NB4 (cell line): Measurements from ENCODE around the gene ATP10B.

ENCODE experiments used
- MYC ChIP-seq: IDR thresholded peaks from 2 replicates; pipeline ENCODE4 v1.6.1; 2011; ENCODE audit warnings: low read depth, low read length
- POLR2A ChIP-seq: IDR thresholded peaks from 2 replicates; pipeline ENCODE4 v1.6.1; 2011; ENCODE audit warnings: mild to moderate bottlenecking; ENCODE audit not compliant: insufficient read length; ENCODE audit errors: extremely low read depth
- TF ChIP-seq, protein P1 (sequence below): IDR thresholded peaks from one replicate; pipeline ENCODE4 v1.5.1; 2012; ENCODE audit warnings: low read depth, low read length
- TF ChIP-seq, protein P2 (sequence below): IDR thresholded peaks from 2 replicates; pipeline ENCODE4 v1.6.1; 2011; ENCODE audit warnings: low read depth, low read length

DNA sequence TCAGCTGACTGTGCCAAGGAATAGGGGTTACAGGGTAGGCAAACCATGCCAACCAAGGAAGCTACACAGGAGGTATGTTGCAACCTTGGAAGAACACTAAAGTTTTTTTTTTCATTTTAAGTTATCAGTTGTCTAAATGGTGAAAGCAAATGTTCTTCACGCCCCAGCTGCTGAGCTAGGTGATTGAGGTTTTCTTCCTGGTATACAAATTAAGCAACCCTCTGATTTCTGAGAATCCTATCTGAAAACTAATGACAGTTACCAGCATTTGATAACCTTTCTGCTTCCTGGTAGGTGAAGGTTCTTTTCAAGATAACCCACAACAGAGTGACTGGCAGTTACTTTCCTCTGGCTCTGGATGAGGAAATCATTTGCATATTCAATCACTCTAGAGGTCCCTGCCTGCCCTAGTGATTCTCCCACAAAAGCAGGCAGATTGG, 194.9 kb downstream of the ATP10B start:
- TF ChIP-seq, protein P1, sequence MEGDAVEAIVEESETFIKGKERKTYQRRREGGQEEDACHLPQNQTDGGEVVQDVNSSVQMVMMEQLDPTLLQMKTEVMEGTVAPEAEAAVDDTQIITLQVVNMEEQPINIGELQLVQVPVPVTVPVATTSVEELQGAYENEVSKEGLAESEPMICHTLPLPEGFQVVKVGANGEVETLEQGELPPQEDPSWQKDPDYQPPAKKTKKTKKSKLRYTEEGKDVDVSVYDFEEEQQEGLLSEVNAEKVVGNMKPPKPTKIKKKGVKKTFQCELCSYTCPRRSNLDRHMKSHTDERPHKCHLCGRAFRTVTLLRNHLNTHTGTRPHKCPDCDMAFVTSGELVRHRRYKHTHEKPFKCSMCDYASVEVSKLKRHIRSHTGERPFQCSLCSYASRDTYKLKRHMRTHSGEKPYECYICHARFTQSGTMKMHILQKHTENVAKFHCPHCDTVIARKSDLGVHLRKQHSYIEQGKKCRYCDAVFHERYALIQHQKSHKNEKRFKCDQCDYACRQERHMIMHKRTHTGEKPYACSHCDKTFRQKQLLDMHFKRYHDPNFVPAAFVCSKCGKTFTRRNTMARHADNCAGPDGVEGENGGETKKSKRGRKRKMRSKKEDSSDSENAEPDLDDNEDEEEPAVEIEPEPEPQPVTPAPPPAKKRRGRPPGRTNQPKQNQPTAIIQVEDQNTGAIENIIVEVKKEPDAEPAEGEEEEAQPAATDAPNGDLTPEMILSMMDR = no peak
- TF ChIP-seq POLR2A = no peak
- TF ChIP-seq, protein P2, sequence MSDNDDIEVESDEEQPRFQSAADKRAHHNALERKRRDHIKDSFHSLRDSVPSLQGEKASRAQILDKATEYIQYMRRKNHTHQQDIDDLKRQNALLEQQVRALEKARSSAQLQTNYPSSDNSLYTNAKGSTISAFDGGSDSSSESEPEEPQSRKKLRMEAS = no peak
- no peak for TF ChIP-seq MYC
